ENCODE measurements around the gene FBXL22. TPM values are rescaled to one million over a fixed set of nuclear protein-coding genes. Genes with fewer than 3 reads are reported as not detected.

FBXL22 gene
- total RNA-seq, 2 donors from 2014 or later: 0.29 to 0.90 TPM

DNA sequence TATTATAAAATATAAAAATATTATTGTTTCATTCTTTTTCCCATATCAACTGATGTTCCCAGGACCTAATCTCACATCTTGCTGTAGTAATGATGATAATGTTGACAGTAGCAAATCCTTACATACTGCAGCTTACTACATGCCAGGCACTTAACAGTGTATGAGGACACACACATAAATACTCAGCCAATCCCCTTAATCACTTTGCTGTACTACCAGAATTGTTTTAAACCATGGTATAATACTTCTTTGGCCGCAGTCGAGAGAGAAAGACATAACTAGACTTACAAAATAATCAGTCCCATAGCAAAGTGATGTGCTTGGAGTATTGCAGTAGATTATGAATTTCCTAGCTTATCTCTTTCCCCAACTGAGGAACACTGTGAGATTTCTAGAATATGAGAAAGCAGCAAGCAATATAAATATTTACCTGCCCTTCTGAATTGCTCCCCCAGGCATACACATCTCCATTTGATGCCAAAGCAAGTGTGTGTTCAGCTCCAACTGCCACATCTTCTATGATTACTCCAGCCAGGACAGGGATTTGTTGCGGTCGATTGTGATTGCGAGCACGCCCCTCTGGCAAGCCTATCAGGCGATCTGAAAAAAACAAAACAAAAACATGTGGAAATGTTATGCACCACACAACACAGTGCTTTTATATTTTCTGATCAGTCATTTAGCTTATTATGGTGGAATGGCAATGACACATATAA, 33.0 kb downstream of the FBXL22 start:
- no peaks in the 10 kb centered on the region for H3K27me3 Mint-ChIP-seq (ENCODE audit: insufficient read depth)
- peaks cover 59% of the 10 kb centered on the region for H3K36me3 ChIP-seq (ENCODE audit: control insufficient read depth, insufficient read depth, low read length)

DNA sequence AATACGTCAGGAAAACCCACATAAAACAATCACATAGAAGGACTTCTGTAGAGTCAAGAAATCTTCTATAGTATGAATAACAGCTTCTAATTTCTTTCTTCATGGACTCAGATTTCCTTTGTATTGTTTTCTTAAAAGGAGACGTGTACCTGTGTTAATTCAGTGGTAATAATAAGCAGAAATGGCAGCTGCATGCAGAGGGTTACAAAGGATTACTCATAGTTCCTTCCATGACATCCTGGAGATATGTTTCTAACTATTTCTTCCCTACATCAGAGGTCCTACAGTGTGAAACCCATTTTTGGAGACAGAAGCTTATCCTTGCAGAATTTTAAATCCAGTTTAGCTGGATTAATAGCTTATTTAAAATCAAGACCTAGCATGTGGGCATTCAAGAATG, 36.1 kb downstream of the FBXL22 start:
- 92 to 100% methylated on average over 1 of the region's 2 CpGs for WGBS, 2 experiments (ENCODE audit: insufficient coverage in 1 of 2, insufficient read length in 1 of 2)
- Mint-ChIP-seq H3K4me3 (no peak overlapping the region), H3K36me3 (ENCODE audit: low read depth) (peaks cover 40% of the 10 kb centered on the region), H3K9me3 (no peaks in the 10 kb centered on the region), H3K27me3 (ENCODE audit: insufficient read depth) (no peaks in the 10 kb centered on the region), H3K4me1 (no peaks in the 10 kb centered on the region), H3K27ac (no peak overlapping the region)
- Histone ChIP-seq H3K27ac (ENCODE audit: low read depth, low read length) (no peak overlapping the region), H3K36me3 (ENCODE audit: control insufficient read depth, insufficient read depth, low read length) (peaks cover 52% of the 10 kb centered on the region), H3K27me3 (ENCODE audit: control insufficient read depth, insufficient read depth, low read length, poor library complexity, severe bottlenecking) (no peaks in the 10 kb centered on the region), H3K4me1 (ENCODE audit: control insufficient read depth, insufficient read depth, low read length) (no peaks in the 10 kb centered on the region), H3K4me3 (ENCODE audit: low read length) (no peak overlapping the region), H3K9ac (ENCODE audit: extremely low read depth, low read length, poor library complexity, severe bottlenecking) (no peak overlapping the region), H3K9me3 (ENCODE audit: control insufficient read depth, low read length) (no peaks in the 10 kb centered on the region)
- no peak for DNase-seq
- TF ChIP-seq CTCF (conservative IDR thresholded peaks at IDR 0.05): no peak

More for the DNA sequence above, 33.0 kb downstream of the FBXL22 start:
- Mint-ChIP-seq H3K36me3 (ENCODE audit: low read depth) (peaks cover 47% of the 10 kb centered on the region), H3K9me3 (no peaks in the 10 kb centered on the region), H3K27ac (no peak overlapping the region), H3K4me1 (no peaks in the 10 kb centered on the region), H3K4me3 (no peak overlapping the region)
- Histone ChIP-seq H3K27ac (ENCODE audit: low read depth, low read length) (no peak overlapping the region), H3K9me3 (ENCODE audit: control insufficient read depth, low read length) (no peaks in the 10 kb centered on the region), H3K27me3 (ENCODE audit: control insufficient read depth, insufficient read depth, low read length, poor library complexity, severe bottlenecking) (no peaks in the 10 kb centered on the region), H3K9ac (ENCODE audit: extremely low read depth, low read length, poor library complexity, severe bottlenecking) (no peak overlapping the region), H3K4me1 (ENCODE audit: control insufficient read depth, insufficient read depth, low read length) (no peaks in the 10 kb centered on the region), H3K4me3 (ENCODE audit: low read length) (no peak overlapping the region)
- no peak for TF ChIP-seq CTCF (conservative IDR thresholded peaks at IDR 0.05)
- WGBS, 2 experiments (ENCODE audit: insufficient coverage in 1 of 2, insufficient read length in 1 of 2): 93 to 100% methylated on average over 6 to 7 of the region's 7 CpGs
- no peak for DNase-seq

DNA sequence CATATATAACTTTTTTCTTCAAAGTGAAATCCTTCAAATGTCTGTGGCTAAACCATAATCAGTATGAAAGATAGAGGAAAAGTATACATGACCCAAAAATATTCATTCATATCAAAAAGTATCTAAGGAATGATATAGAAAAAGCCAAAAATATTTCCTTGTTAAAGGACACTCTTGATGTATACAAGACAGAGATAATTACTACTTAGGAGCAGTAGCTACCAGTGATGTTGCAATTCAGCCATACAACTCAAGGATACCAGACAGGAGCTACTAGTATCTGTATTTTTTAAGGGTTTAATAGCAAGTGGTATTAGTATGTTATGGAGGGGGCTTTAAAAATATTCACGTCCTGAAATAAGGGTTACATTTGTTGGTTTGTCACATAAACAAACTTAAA, 37.0 kb downstream of the FBXL22 start:
- Mint-ChIP-seq H3K4me3 (no peak overlapping the region), H3K27ac (no peak overlapping the region), H3K9me3 (no peaks in the 10 kb centered on the region), H3K4me1 (no peaks in the 10 kb centered on the region), H3K27me3 (ENCODE audit: insufficient read depth) (no peaks in the 10 kb centered on the region), H3K36me3 (ENCODE audit: low read depth) (peaks cover 39% of the 10 kb centered on the region)
- Histone ChIP-seq H3K27ac (ENCODE audit: low read depth, low read length) (no peak overlapping the region), H3K4me1 (ENCODE audit: control insufficient read depth, insufficient read depth, low read length) (no peaks in the 10 kb centered on the region), H3K27me3 (ENCODE audit: control insufficient read depth, insufficient read depth, low read length, poor library complexity, severe bottlenecking) (no peaks in the 10 kb centered on the region), H3K4me3 (ENCODE audit: low read length) (no peak overlapping the region), H3K36me3 (ENCODE audit: control insufficient read depth, insufficient read depth, low read length) (peaks cover 60% of the 10 kb centered on the region), H3K9me3 (ENCODE audit: control insufficient read depth, low read length) (no peaks in the 10 kb centered on the region), H3K9ac (ENCODE audit: extremely low read depth, low read length, poor library complexity, severe bottlenecking) (no peak overlapping the region)
- TF ChIP-seq CTCF (conservative IDR thresholded peaks at IDR 0.05): no peak
- 100% methylated on average over 1 of the region's 1 CpG; no CpG with 5 or more reads in 1 of the 2 experiments for WGBS, 2 experiments (ENCODE audit: insufficient coverage in 1 of 2, insufficient read length in 1 of 2)
- DNase-seq: no peak

Measured in endodermal cell (in vitro differentiated cells).